ENCODE data around the gene NSL1.
"Not testable (repeated sequence)": the region's sequence is repeated elsewhere in the genome, so short reads cannot be mapped to it uniquely, and the experiment has no call there.

NSL1 gene

DNA sequence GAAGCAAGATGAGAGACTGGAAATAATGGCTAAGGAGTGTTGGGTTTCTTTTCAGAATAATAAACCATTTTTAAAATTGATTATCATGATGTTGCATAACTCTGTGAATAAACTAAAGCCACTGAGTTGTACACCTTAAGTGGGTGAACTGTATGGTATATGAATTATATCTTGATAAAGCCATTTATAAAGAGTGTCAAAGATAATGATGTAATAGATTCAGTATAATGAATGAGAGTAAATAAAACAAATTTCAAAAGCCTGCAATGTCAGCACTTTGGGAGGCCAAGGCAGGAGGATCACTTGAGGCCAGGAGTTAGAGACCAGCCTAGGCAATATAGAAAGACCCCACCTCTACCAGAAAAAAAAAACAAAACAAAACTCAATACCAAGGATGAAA, 16.3 kb downstream of the NSL1 start:
- H3K4me3 ChIP-seq (ENCODE audit: control insufficient read depth, low read depth, low read length): no peak overlapping the region
- DNase-seq (ENCODE audit: low read depth): no peak
- TF ChIP-seq, protein P1, sequence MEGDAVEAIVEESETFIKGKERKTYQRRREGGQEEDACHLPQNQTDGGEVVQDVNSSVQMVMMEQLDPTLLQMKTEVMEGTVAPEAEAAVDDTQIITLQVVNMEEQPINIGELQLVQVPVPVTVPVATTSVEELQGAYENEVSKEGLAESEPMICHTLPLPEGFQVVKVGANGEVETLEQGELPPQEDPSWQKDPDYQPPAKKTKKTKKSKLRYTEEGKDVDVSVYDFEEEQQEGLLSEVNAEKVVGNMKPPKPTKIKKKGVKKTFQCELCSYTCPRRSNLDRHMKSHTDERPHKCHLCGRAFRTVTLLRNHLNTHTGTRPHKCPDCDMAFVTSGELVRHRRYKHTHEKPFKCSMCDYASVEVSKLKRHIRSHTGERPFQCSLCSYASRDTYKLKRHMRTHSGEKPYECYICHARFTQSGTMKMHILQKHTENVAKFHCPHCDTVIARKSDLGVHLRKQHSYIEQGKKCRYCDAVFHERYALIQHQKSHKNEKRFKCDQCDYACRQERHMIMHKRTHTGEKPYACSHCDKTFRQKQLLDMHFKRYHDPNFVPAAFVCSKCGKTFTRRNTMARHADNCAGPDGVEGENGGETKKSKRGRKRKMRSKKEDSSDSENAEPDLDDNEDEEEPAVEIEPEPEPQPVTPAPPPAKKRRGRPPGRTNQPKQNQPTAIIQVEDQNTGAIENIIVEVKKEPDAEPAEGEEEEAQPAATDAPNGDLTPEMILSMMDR (IDR thresholded peaks at IDR 0.05; ENCODE audit: control insufficient read depth, insufficient read depth, low read depth, low read length, missing control alignments): no peak

DNA sequence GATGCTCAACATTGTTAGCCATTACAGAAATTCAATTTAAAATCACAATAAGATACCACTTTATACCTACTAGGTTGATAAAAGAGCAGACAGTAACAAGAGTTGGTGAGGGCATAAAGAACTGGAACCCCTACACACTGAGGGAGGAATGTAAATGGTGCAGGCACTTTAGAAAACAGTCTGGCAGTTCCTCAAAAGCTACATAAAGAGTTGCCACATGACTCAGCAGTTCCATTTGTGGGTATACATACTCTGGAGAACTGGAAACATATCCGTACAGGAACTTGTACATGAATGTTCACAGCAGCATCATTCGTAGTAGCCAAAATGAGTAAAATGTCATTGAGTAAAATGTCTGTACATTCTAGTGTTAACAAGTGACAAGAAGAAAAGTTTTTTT, 17.0 kb downstream of the NSL1 start:
- DNase-seq (ENCODE audit: low read depth): no peak
- no peak overlapping the region for H3K4me3 ChIP-seq (ENCODE audit: control insufficient read depth, low read depth, low read length)
- TF ChIP-seq, protein P1 (IDR thresholded peaks at IDR 0.05; ENCODE audit: control insufficient read depth, insufficient read depth, low read depth, low read length, missing control alignments): no peak

DNA sequence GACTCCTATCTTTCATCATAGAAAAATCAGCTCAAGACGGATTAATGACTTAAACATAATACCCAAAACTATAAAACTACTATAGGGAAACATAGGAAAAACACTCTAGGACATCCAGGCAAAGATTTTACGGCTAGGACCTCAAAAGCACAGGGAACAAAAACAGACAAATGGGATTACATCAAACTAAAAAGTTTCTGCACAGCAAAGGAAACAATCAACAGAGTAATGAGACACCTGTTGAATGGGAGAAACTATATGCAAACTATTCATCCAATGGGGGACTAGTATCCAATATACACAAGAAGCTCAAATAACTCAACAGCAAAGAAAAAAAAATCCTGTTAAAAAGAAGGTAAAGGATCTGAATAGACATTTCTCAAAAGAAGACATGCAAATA, 18.6 kb downstream of the NSL1 start:
- TF ChIP-seq, protein P1 (IDR thresholded peaks at IDR 0.05; ENCODE audit: control insufficient read depth, insufficient read depth, low read depth, low read length, missing control alignments): no peak
- no peak overlapping the region for H3K4me3 ChIP-seq (ENCODE audit: control insufficient read depth, low read depth, low read length)
- DNase-seq (ENCODE audit: low read depth): no peak

DNA sequence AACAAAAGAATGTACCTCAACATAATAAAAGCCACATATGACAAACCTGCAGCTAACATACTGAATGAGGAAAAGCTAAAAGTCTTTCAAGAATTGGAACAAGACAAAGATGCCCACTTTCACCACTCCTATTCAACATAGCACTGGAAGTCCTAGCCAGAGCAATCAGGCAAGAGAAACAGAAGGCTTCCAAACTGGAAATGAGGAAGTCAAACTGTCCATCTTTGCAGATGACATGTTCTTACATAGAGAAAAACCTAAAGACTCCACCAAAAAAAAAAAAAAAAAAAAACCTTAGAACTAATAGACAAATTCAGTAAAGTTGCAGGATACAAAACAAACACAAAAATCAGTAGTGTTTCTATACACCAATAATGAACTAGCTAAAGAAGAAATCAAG, 20.2 kb downstream of the NSL1 start:
- no peak overlapping the region for H3K4me3 ChIP-seq (ENCODE audit: control insufficient read depth, low read depth, low read length)
- no peak for DNase-seq (ENCODE audit: low read depth)
- TF ChIP-seq, protein P1 (IDR thresholded peaks at IDR 0.05; ENCODE audit: control insufficient read depth, insufficient read depth, low read depth, low read length, missing control alignments): no peak

- TF ChIP-seq, protein P1 (IDR thresholded peaks at IDR 0.05; ENCODE audit: control insufficient read depth, insufficient read depth, low read depth, low read length, missing control alignments): no peak
- no peak overlapping the region for H3K4me3 ChIP-seq (ENCODE audit: control insufficient read depth, low read depth, low read length)
- DNase-seq (ENCODE audit: low read depth): no peak
These were observed 22.0 kb downstream of the NSL1 start for GRCh38 chr1:212769459-212770167.

- not testable (repeated sequence) for DNase-seq (ENCODE audit: low read depth); H3K4me3 ChIP-seq (ENCODE audit: control insufficient read depth, low read depth, low read length)
These were observed 24.8 kb downstream of the NSL1 start for GRCh38 chr1:212766825-212767224.

DNA sequence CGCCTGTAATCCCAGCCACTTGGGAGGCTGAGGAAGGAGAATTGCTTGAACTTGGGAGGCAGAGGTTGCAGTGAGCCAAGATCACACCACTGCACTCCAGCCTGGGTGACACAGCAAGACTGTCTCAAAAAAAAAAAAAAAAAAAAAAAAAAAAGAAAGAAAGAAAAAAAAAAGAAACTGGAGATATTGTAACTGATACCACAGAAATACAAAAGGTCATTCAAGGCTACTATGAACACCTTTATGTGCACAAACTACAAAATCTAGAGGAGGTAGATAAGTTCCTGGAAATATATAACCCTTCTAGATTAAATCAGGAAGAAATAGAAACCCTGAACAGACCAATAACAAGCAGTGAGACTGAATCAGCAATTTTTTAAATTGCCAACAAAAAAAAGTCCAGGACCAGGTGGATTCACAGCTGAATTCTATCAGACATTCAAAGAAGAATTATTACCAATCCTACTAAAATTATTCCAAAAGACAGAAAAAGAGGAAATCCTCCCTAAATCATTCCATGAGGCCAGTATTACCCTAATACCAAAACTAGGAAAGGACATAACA, 26.8 kb downstream of the NSL1 start:
- DNase-seq (ENCODE audit: low read depth); H3K4me3 ChIP-seq (ENCODE audit: control insufficient read depth, low read depth, low read length): not testable (repeated sequence)

- TF ChIP-seq, protein P1 (IDR thresholded peaks at IDR 0.05; ENCODE audit: control insufficient read depth, insufficient read depth, low read depth, low read length, missing control alignments): no peak
- no peak for DNase-seq (ENCODE audit: low read depth)
- H3K4me3 ChIP-seq (ENCODE audit: control insufficient read depth, low read depth, low read length): no peak overlapping the region
These were observed 28.7 kb downstream of the NSL1 start for GRCh38 chr1:212762839-212763238.
